GM12878 (cell line): ENCODE results near the gene TUBGCP2. TPM values are rescaled to one million over a fixed set of nuclear protein-coding genes. Genes with fewer than 3 reads are reported as not detected.

Source experiments
- ATAC-seq: fragments of 200-7000 bp; cut with Tn5 transposase; 3 replicates; pipeline ENCODE4 v1.9.1; 2020; ENCODE audit warnings: mild to moderate bottlenecking, moderate library complexity
- BruUV-seq: library from RNA; stranded (reverse); fragments of 400-500 nt; replicated peaks from 2 replicates; lab custom pipeline; 2021; lab: Mats Ljungman, UMichigan
- CTCF ChIA-PET: fragments of 300-600 bp; sonication (Branson Sonifier 250); formaldehyde crosslinking; extraction: SDS; loops from one replicate; lab custom pipeline; 2021; ENCODE audit warnings: inconsistent platforms; lab: Yijun Ruan, JAX
- POLR2A ChIA-PET: fragments of 350-600 bp; formaldehyde crosslinking; extraction: SDS; loops from one replicate; lab custom pipeline; 2021; ENCODE audit warnings: inconsistent platforms; lab: Charles Lee
- RAD21 ChIA-PET: fragments of 300-600 bp; sonication (Branson Sonifier 250); formaldehyde crosslinking; loops from one replicate; lab custom pipeline; 2023; ENCODE audit warnings: antibody characterized with exemption; ENCODE audit not compliant: unreplicated experiment; lab: Charles Lee
- SMC1A ChIA-PET: fragments of 300-600 bp; sonication (Branson Sonifier 250); formaldehyde crosslinking; loops from one replicate; lab custom pipeline; 2023; ENCODE audit not compliant: unreplicated experiment, uncharacterized antibody; lab: Charles Lee
- DNase-seq: peaks from one replicate; pipeline ENCODE4 v3.0.0-alpha.2; 2011; ENCODE audit warnings: low read depth, low spot score
- FAIRE-seq: peaks from 3 replicates; lab custom pipeline; 2011; peaks lifted over from hg19 to GRCh38; lab: Jason Lieb, UNC
- H2AFZ ChIP-seq: 2 replicates; pipeline ENCODE4 v1.6.0; 2011; ENCODE audit warnings: low read depth, low read length, control low read depth; ENCODE audit not compliant: control insufficient read depth
- H3K27ac ChIP-seq: 2 replicates; pipeline ENCODE4 v1.5.1; 2011; ENCODE audit warnings: control low read depth; ENCODE audit not compliant: control insufficient read depth, insufficient read depth
- H3K27me3 ChIP-seq, 2 experiments: replicated peaks in 1 of 2; 2 replicates each; pipeline versions ENCODE4 v1.6.0 to v1.6.1; 2011; ENCODE audit warnings: low read length in 1 of 2; ENCODE audit not compliant: control insufficient read depth in 2 of 2, insufficient read depth in 2 of 2
- H3K36me3 ChIP-seq, 2 experiments: 2 replicates each; pipeline ENCODE4 v1.5.1; 2011; ENCODE audit warnings: low read length in 1 of 2; ENCODE audit not compliant: control insufficient read depth in 2 of 2, insufficient read depth in 2 of 2
- H3K4me1 ChIP-seq: 2 replicates; pipeline ENCODE4 v1.6.1; 2011; ENCODE audit warnings: mild to moderate bottlenecking, low read length, moderate library complexity, mixed read lengths; ENCODE audit not compliant: control insufficient read depth, insufficient read depth
- H3K4me2 ChIP-seq: 2 replicates; pipeline ENCODE4 v1.6.0; 2011; ENCODE audit warnings: control low read depth; ENCODE audit not compliant: control insufficient read depth, insufficient read depth
- H3K4me3 ChIP-seq: fragments of 200-600 bp; sonication (generic); 2 replicates; pipeline ENCODE4 v1.5.1; 2016
- H3K79me2 ChIP-seq: 2 replicates; pipeline ENCODE4 v1.6.0; 2011; ENCODE audit warnings: low read length; ENCODE audit not compliant: control insufficient read depth, insufficient read depth
- H3K9ac ChIP-seq: 2 replicates; pipeline ENCODE4 v1.8.0; 2011; ENCODE audit warnings: low read length, control low read depth, mixed read lengths; ENCODE audit not compliant: control insufficient read depth, insufficient read depth
- H3K9me3 ChIP-seq: replicated peaks from 3 replicates; pipeline ENCODE4 v1.5.1; 2011; ENCODE audit warnings: mild to moderate bottlenecking, low read length; ENCODE audit not compliant: control insufficient read depth, insufficient read depth
- H4K20me1 ChIP-seq: 2 replicates; pipeline ENCODE4 v1.6.0; 2011; ENCODE audit not compliant: control insufficient read depth, insufficient read depth
- BHLHE40 ChIP-seq, 2 experiments: fragments of 450-650 bp in 1 of 2; IDR thresholded peaks; 2 replicates each; pipeline ENCODE4 v1.6.1; 2011 to 2017; ENCODE audit warnings: low read depth in 2 of 2, borderline replicate concordance in 1 of 2, improper control_type of control experiment in 1 of 2, low read length in 1 of 2, mild to moderate bottlenecking in 1 of 2
- BMI1 ChIP-seq: fragments of 450-650 bp; IDR thresholded peaks from 2 replicates; pipeline ENCODE4 v1.6.1; 2016; ENCODE audit warnings: mild to moderate bottlenecking, moderate library complexity, borderline replicate concordance
- HDGF ChIP-seq: fragments of 450-650 bp; IDR thresholded peaks from 2 replicates; pipeline ENCODE4 v1.6.1; 2016; ENCODE audit warnings: antibody characterized with exemption
- NBN ChIP-seq: fragments of 450-650 bp; IDR thresholded peaks from 2 replicates; pipeline ENCODE4 v1.6.1; 2016
- POU2F2 ChIP-seq: IDR thresholded peaks from 3 replicates; pipeline ENCODE4 v1.6.1; 2011; ENCODE audit warnings: low read depth, mild to moderate bottlenecking, low read length, borderline replicate concordance
- SMC3 ChIP-seq: IDR thresholded peaks from 2 replicates; pipeline ENCODE4 v1.6.1; 2011; ENCODE audit warnings: low read length, improper control_type of control experiment, borderline replicate concordance
- TCF3 ChIP-seq: IDR thresholded peaks from 2 replicates; pipeline ENCODE4 v1.6.1; 2012; ENCODE audit warnings: low read depth, mild to moderate bottlenecking, low read length, borderline replicate concordance; ENCODE audit not compliant: insufficient read depth
- TCF7 ChIP-seq: IDR thresholded peaks from 2 replicates; pipeline ENCODE4 v1.6.1; 2014; ENCODE audit warnings: antibody characterized with exemption, borderline replicate concordance
- ZBED1 ChIP-seq: IDR thresholded peaks from 2 replicates; pipeline ENCODE4 v1.6.1; 2016; ENCODE audit warnings: borderline replicate concordance
- WGBS: methylation state at CpG from one replicate; pipeline ENCODE4 v1.1.6; 2016; ENCODE audit warnings: low lambda C conversion rate; ENCODE audit not compliant: insufficient replicate concordance, insufficient coverage; ENCODE audit errors: missing lambda C conversion rate; 5-methylcytosine and 5-hydroxymethylcytosine counted together
- in situ Hi-C: fragments of 300-500 bp; cut with MboI; formaldehyde crosslinking; loops from 9 replicates; pipeline ENCODE4 v1.14.3; 2018; ENCODE audit warnings: mixed read lengths
- intact Hi-C: fragments of 100-400 bp; cut with micrococcal nuclease; formaldehyde crosslinking; loops from one replicate; pipeline ENCODE4 v1.14.2; 2022; ENCODE audit not compliant: unreplicated experiment
- polyA plus RNA-seq, 11 experiments: library from polyadenylated mRNA; depleted of rRNA in 4 of 11; unstranded in 6 of 11; stranded (reverse) in 5 of 11; fragments of >200 nt; fragmentation: Nextera tagmentation in 4 of 11; fragmentation: Illumina TruSeq in 1 of 11; extraction: Ambion mirVana in 4 of 11; extraction: Trizol in 1 of 11; gene quantifications; 1 replicate in 1 of 11; 2 replicates in 10 of 11; pipeline versions ENCODE4 v1.2.1 to v1.2.3, GENCODE V29; 2011 to 2016; ENCODE audit warnings: inconsistent platforms in 2 of 11, missing spikeins in 2 of 11, low read depth in 1 of 11
- total RNA-seq, 4 experiments: library from RNA; depleted of rRNA in 3 of 4; stranded (reverse); fragments of >200 nt in 3 of 4; fragmentation: Illumina TruSeq in 1 of 4; extraction: Trizol in 1 of 4; gene quantifications; 2 replicates each; pipeline versions ENCODE4 v1.2.1 to v1.2.3, GENCODE V29; 2013 to 2021
- TF ChIP-seq, protein P1 (sequence below): IDR thresholded peaks from 2 replicates; pipeline ENCODE4 v1.6.1; 2011; ENCODE audit warnings: borderline replicate concordance, low read depth, mild to moderate bottlenecking, moderate library complexity, low read length; ENCODE audit not compliant: insufficient read depth, poor library complexity, severe bottlenecking

Gene TUBGCP2
- total and polyA plus RNA-seq, 10 of the 15 experiments (the other 5 are each of a cell fraction or from before 2014, with no cell fraction given) = 4.8 to 47.1 (median 34.7) TPM

DNA sequence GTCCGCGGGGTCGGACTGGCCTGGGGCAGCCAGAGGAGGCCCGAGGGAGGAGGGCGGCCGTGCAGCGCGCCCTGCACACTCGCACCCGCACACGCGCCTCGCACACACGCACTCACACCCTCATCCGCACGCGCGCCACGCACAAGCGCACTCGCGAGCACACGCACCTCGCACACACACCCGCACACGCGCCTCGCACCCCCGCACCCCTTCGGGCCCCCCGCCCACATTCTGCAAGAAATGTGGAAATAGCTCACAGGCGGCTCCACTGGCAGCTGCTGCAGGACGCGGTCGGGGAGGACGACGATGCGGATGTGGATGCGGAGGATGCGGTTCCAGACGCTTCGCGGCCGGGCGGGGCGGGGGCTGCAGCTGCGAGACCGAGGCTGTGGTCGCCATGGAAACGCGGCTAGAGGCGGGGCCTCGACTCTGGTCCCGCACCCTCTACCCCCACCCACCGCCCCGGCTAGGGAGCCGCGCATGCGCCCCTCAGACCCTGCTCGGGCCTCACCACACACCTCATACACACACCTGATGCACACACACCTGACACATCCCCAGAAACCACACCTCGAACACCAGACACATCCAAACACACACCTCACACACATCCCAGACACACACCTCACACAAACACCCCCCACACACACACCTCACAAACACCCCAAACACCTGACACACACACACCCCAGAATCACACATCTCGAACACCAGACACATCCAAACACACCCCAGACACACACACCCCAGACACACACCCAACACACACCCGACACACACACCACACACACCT is 28.1 kb upstream of the TUBGCP2 start, which contains the start of gene CALY:
CALY (minus strand) TSS at position 320 of the 793 bp plus-strand sequence. CDS start 7,907 bp downstream, outside the sequence.
- FAIRE-seq (no peak), DNase-seq (no peak), ATAC-seq (peak; percentile 40)
- peak; percentile 47; the same call in 1 of the 2 replicates for TF ChIP-seq BMI1
- no peak for TF ChIP-seq TCF7
- TF ChIP-seq TCF3 = peak; percentile 64; the same call in 1 of the 2 replicates
- TF ChIP-seq HDGF = 0 out of 2 replicates have a peak, but pooled peaks have one; percentile 34
- TF ChIP-seq SMC3 = no peak
- peak; percentile 43; the same call in 1 of the 2 replicates for TF ChIP-seq NBN
- TF ChIP-seq, protein P1, sequence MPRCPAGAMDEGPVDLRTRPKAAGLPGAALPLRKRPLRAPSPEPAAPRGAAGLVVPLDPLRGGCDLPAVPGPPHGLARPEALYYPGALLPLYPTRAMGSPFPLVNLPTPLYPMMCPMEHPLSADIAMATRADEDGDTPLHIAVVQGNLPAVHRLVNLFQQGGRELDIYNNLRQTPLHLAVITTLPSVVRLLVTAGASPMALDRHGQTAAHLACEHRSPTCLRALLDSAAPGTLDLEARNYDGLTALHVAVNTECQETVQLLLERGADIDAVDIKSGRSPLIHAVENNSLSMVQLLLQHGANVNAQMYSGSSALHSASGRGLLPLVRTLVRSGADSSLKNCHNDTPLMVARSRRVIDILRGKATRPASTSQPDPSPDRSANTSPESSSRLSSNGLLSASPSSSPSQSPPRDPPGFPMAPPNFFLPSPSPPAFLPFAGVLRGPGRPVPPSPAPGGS = peak; percentile 65
- peak in 1 of 2 experiments; percentile 5; a peak in 1 of 4 replicates for TF ChIP-seq BHLHE40 (IDR thresholded peaks at IDR 0.05; ENCODE audit: borderline replicate concordance in 1 of 2, low read depth in 2 of 2, low read length in 1 of 2)
- no peak for TF ChIP-seq ZBED1
- TF ChIP-seq POU2F2 = no peak
- Histone ChIP-seq H3K27me3 (peaks cover 5 to 12% of the 10 kb centered on the region in 2 experiments), H3K79me2 (no peaks in the 10 kb centered on the region), H3K4me3 (no peak within 1 kb of the TSS), H3K4me1 (no peaks in the 10 kb centered on the region), H4K20me1 (no peaks in the 10 kb centered on the region), H3K9me3 (no peaks in the 10 kb centered on the region; the same call in 2 of the 3 replicates), H3K36me3 (no peaks in the 10 kb centered on the region), H3K4me2 (no peak within 1 kb of the TSS), H2AFZ (no peak within 1 kb of the TSS), H3K9ac (no peak within 1 kb of the TSS), H3K27ac (no peak within 1 kb of the TSS)
- ChIA-PET CTCF (no interaction called here), POLR2A (no interaction called here), SMC1A (no interaction called here), RAD21 (no interaction called here)
- intact Hi-C loops = no loop called here
- in situ Hi-C loops = no loop called here
- WGBS = 60% methylated on average over 42 of the region's 63 CpGs
- no TSS peak for BruUV-seq
